ENCODE results near the gene DSTYK.

DNA sequence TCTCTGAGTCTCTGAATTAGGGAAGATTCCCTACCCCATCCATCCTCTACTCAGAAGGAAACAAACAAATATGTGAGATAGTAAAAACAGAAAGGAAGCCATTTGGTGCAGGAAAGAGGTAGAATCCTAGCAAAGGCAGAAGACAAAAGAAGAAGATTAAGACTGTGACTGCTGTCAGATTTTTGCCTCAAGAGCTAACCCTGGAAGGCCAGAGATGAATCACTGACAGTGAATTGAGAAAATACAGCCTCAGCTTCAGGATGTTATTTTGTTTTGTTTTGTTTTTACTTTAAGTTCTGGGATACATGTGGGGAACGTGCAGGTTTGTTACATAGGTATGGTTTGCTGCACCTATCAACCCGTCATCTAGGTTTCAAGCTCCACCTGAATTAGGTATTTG is 31.7 kb downstream of the DSTYK start:
- no peak for TF ChIP-seq EZH2 (IDR thresholded peaks at IDR 0.05; ENCODE audit: low read length, unreplicated experiment)
- TF ChIP-seq, protein P1, sequence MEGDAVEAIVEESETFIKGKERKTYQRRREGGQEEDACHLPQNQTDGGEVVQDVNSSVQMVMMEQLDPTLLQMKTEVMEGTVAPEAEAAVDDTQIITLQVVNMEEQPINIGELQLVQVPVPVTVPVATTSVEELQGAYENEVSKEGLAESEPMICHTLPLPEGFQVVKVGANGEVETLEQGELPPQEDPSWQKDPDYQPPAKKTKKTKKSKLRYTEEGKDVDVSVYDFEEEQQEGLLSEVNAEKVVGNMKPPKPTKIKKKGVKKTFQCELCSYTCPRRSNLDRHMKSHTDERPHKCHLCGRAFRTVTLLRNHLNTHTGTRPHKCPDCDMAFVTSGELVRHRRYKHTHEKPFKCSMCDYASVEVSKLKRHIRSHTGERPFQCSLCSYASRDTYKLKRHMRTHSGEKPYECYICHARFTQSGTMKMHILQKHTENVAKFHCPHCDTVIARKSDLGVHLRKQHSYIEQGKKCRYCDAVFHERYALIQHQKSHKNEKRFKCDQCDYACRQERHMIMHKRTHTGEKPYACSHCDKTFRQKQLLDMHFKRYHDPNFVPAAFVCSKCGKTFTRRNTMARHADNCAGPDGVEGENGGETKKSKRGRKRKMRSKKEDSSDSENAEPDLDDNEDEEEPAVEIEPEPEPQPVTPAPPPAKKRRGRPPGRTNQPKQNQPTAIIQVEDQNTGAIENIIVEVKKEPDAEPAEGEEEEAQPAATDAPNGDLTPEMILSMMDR (conservative IDR thresholded peaks at IDR 0.05; ENCODE audit: low read depth, low read length): no peak

Measured in PC-3 (cell line).